ENCODE measurements around the gene CCL26. TPM values are rescaled to one million over a fixed set of nuclear protein-coding genes. Genes with fewer than 3 reads are reported as not detected.

Gene CCL26
- total RNA-seq, 1 experiment from 2014 or later, result 0.49 TPM

- CTCF ChIA-PET, result no interaction called here
- intact Hi-C loops (cut with micrococcal nuclease), result no loop called here
Observed at GRCh38 chr7:75725306-75725705, 46.7 kb downstream of the CCL26 start.

More at GRCh38 chr7:75725306-75725705, 46.7 kb downstream of the CCL26 start:
- RAD21 ChIA-PET (ENCODE audit: low non-redundant PET in 1 of 2, low total read pairs in 2 of 2, uncharacterized antibody in 2 of 2, unreplicated experiment in 2 of 2), result no interaction called here
- Histone ChIP-seq H3K4me1 (ENCODE audit: control insufficient read depth in 1 of 2, insufficient read depth in 2 of 2, low read length in 2 of 2) (peaks cover 31 to 34% of the 10 kb centered on the region in 2 experiments), H3K27ac (ENCODE audit: low read depth, low read length) (no peak overlapping the region), H3K36me3 (ENCODE audit: control insufficient read depth in 1 of 2, insufficient read depth in 2 of 2, low read length in 2 of 2) (no peaks in the 10 kb centered on the region), H3K4me3 (replicated peaks in 1 of 2; ENCODE audit: low read depth in 1 of 2, low read length in 2 of 2) (no peak overlapping the region), H3K79me2 (ENCODE audit: insufficient read depth, low read length) (no peaks in the 10 kb centered on the region), H3K9ac (ENCODE audit: low read length) (no peak overlapping the region), H3K9me3 (ENCODE audit: control insufficient read depth in 1 of 2, insufficient read depth in 1 of 2, low read depth in 1 of 2, low read length in 2 of 2) (no peaks in the 10 kb centered on the region), H4K20me1 (ENCODE audit: insufficient read depth) (no peaks in the 10 kb centered on the region), H3K9me2 (ENCODE audit: insufficient read depth) (no peaks in the 10 kb centered on the region), H2AFZ (ENCODE audit: low read depth, low read length, poor library complexity, severe bottlenecking) (no peak overlapping the region), H3K4me2 (ENCODE audit: low read length) (no peak overlapping the region), H3K27me3 (ENCODE audit: insufficient read depth, low read length) (no peaks in the 10 kb centered on the region)
- POLR2A ChIA-PET, result no interaction called here
- no peak for TF ChIP-seq ZFX (IDR thresholded peaks at IDR 0.05)
- no peak for TF ChIP-seq CBX3 (IDR thresholded peaks at IDR 0.05; ENCODE audit: low read depth)
- no peak for TF ChIP-seq EZH2 (IDR thresholded peaks at IDR 0.05)
- TF ChIP-seq CTCF (IDR thresholded peaks at IDR 0.05 in 2 of 3, conservative IDR thresholded peaks at IDR 0.05 in 1 of 3; ENCODE audit: borderline replicate concordance in 1 of 3, insufficient read depth in 1 of 3, low read depth in 2 of 3, low read length in 2 of 3), result no peak
- TF ChIP-seq EZH2phosphoT487 (IDR thresholded peaks at IDR 0.05; ENCODE audit: borderline replicate concordance), result no peak
- no peak for TF ChIP-seq ZNF274 (IDR thresholded peaks at IDR 0.05; ENCODE audit: low read depth, low read length)
- TF ChIP-seq SIN3A (IDR thresholded peaks at IDR 0.05; ENCODE audit: low read depth), result no peak
- TF ChIP-seq EGR1 (IDR thresholded peaks at IDR 0.05; ENCODE audit: low read depth), result no peak
- TF ChIP-seq MAX (IDR thresholded peaks at IDR 0.05), result no peak
- no peak for TF ChIP-seq FOSL1 (IDR thresholded peaks at IDR 0.05; ENCODE audit: low read depth)
- TF ChIP-seq YY1 (IDR thresholded peaks at IDR 0.05; ENCODE audit: extremely low read depth, insufficient replicate concordance, low read depth, low read length), result no peak
- no peak for TF ChIP-seq SP1 (IDR thresholded peaks at IDR 0.05; ENCODE audit: low read depth)
- TF ChIP-seq ATF3 (IDR thresholded peaks at IDR 0.05), result no peak
- TF ChIP-seq REST (IDR thresholded peaks at IDR 0.05; ENCODE audit: low read depth), result no peak
- TF ChIP-seq ELF1 (IDR thresholded peaks at IDR 0.05; ENCODE audit: borderline replicate concordance, low read depth), result no peak
- no peak for TF ChIP-seq TCF7L2 (IDR thresholded peaks at IDR 0.05; ENCODE audit: borderline replicate concordance, extremely low read depth, insufficient read depth, insufficient read length)
- DNase-seq (ENCODE audit: low read depth, low spot score) (no peak), ATAC-seq (no peak)
- BruUV-seq (replicated peaks), result no TSS peak
